ENCODE results near the gene CHMP1A.

DNA sequence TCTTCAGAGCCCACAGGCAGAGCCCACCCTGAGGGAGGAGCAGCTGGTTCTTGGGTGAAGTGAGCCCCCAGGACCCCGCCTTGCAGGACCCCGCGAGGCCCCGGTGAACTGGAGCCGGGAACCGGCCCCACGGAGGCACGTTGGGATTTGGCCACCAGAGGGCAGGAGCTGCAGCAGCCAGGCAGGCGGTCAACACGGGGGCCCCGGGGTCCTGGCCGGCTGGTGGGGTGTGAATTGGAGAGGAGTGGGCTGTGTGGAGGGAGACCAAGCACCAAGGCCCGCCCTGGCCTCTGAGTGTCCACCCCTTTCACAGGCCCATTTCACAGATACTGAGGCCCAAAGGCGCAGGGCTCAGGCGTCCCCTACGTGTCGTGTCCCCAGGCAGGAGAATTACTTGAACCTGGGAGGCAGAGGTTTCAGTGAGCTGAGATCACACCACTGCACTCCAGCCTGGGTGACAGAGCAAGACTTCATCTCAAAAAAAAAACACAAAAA lies 41.9 kb downstream of the CHMP1A start:
- TF ChIP-seq, protein P1, sequence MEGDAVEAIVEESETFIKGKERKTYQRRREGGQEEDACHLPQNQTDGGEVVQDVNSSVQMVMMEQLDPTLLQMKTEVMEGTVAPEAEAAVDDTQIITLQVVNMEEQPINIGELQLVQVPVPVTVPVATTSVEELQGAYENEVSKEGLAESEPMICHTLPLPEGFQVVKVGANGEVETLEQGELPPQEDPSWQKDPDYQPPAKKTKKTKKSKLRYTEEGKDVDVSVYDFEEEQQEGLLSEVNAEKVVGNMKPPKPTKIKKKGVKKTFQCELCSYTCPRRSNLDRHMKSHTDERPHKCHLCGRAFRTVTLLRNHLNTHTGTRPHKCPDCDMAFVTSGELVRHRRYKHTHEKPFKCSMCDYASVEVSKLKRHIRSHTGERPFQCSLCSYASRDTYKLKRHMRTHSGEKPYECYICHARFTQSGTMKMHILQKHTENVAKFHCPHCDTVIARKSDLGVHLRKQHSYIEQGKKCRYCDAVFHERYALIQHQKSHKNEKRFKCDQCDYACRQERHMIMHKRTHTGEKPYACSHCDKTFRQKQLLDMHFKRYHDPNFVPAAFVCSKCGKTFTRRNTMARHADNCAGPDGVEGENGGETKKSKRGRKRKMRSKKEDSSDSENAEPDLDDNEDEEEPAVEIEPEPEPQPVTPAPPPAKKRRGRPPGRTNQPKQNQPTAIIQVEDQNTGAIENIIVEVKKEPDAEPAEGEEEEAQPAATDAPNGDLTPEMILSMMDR (IDR thresholded peaks at IDR 0.05): peak; percentile 4 to 45
- no peak for TF ChIP-seq POLR2A (IDR thresholded peaks at IDR 0.05)

Measured in suprapubic skin (tissue), 3 donors.